RCC 7860 (cell line): ENCODE data around the gene PTPRN2.
"Not testable (repeated sequence)": the region's sequence is repeated elsewhere in the genome, so short reads cannot be mapped to it uniquely, and the experiment has no call there.

Experiments used
- DNase-seq: peaks from one replicate; pipeline ENCODE4 v3.0.0-alpha.2; 2015; ENCODE audit warnings: low spot score
- FAIRE-seq: peaks from 2 replicates; lab custom pipeline; 2012; peaks lifted over from hg19 to GRCh38; lab: Jason Lieb, UNC

Gene PTPRN2

DNA sequence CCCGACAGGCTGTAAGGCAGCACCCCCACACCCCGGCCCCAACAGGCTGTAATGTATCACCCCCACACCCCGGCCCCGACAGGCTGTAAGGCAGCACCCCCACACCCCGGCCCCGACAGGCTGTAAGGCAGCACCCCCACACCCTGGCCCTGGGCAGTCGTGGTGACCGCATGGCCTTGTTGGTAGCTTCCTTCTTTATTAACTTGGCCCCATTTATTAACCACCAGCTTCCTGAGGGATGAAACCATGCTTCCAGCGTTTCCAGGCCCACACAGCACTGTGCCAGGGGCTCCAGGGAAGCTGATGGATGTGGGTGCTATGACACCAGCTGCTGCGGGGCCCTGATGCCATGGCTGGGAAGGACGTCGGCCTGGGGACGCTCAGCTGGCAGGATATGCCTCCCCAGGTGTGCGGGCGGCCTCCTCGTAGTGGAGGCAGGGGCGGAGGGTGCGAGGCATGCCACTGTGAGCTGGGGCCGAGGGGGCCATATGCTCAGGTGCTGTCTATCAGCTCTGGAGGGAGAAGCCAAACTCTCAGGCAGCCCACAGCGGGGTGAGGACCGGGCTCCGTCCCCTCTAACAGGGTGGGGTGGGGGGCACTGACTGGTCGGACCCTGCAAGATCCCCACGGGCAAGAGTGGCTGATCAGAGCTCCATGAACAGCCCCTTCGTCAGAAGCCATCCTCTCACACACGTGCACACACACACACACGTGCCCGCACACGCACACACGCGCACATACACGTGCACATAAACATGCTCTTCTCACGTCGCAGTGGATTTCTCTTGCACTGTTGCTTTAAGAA lies 311.0 kb downstream of the PTPRN2 start:
- no peak for FAIRE-seq

GRCh38 chr7:158275711-158276413 lies 311.8 kb downstream of the PTPRN2 start:
- no peak for FAIRE-seq
- DNase-seq, result no peak

More for the DNA sequence above, 311.0 kb downstream of the PTPRN2 start:
- no peak for DNase-seq

DNA sequence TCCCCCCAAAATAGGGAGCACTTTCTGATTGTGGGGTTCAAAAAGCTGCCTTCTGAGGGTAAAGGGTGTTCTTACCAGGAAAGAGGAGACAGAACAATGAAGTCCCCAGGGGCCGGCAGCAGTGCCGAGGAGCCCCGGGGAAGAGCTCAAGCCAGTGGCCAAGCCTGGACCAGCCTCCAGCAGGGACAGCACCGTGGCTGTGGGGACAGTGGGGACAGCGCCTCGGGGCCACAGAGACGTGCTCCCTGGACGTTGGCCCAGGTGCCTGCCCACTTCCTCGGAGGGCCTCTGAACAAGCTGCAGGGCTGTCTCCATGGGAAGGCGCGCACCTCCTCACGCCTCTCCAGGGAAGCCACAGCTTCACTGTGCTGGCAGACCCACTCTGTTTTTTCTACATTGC lies 312.6 kb downstream of the PTPRN2 start:
- FAIRE-seq (no peak), DNase-seq (no peak)

DNA sequence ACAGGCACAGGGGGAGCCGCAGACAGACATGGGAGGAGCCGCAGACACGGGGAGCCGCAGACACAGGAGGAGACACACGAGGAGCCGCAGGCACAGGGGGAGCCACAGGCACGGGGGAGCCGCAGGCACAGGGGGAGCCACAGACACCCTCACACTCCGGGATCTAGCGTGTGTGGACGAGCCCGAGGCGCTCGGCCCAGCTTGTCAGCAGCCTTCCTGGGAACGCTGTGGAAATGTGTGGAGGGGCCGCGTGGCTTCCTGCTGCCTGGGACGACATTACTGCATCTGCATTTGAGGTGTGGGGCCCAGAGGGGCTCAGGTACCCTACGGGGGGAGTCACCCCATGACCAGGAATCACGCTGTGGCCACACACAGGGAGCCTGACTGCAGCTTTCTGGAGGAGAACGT lies 313.2 kb downstream of the PTPRN2 start:
- DNase-seq, result no peak
- FAIRE-seq, result no peak

DNA sequence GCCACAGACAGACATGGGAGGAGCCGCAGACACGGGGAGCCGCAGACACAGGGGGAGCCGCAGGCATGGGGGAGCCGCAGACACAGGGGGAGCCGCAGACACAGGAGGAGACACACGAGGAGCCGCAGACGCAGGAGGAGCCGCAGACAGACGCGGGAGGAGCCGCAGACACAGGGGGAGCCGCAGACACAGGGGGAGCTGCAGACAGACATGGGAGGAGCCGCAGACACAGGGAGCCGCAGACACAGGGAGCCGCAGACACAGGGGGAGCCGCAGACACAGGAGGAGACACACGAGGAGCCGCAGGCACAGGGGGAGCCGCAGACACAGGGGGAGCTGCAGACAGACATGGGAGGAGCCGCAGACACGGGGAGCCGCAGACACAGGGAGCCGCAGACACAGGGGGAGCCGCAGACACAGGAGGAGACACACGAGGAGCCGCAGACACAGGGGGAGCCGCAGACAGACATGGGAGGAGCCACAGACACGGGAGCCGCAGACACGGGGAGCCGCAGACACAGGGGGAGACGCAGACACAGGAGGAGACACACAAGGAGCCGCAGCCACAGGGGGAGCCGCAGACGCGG lies 313.8 kb downstream of the PTPRN2 start:
- FAIRE-seq, result not testable (repeated sequence)

DNA sequence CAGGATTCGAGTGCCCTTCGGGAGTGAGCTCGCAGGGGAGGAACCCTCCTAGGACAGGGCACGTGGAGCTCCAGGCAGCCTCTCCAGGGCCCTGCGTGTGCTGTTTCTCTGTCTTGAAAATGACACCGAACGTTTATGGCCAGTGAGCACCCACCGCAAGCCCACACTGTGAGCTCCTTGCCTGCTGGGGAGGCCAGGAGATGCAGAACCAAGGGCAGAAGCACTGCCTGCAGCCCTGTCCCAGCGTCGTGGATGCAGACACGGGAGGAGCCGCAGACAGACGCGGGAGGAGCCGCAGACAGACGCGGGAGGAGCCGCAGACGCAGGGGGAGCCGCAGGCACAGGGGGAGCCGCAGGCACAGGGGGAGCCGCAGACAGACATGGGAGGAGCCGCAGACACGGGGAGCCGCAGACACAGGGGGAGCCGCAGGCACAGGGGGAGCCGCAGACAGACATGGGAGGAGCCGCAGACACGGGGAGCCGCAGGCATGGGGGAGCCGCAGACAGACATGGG lies 314.4 kb downstream of the PTPRN2 start:
- DNase-seq, result no peak

More for the DNA sequence above, 313.8 kb downstream of the PTPRN2 start:
- not testable (repeated sequence) for DNase-seq

DNA sequence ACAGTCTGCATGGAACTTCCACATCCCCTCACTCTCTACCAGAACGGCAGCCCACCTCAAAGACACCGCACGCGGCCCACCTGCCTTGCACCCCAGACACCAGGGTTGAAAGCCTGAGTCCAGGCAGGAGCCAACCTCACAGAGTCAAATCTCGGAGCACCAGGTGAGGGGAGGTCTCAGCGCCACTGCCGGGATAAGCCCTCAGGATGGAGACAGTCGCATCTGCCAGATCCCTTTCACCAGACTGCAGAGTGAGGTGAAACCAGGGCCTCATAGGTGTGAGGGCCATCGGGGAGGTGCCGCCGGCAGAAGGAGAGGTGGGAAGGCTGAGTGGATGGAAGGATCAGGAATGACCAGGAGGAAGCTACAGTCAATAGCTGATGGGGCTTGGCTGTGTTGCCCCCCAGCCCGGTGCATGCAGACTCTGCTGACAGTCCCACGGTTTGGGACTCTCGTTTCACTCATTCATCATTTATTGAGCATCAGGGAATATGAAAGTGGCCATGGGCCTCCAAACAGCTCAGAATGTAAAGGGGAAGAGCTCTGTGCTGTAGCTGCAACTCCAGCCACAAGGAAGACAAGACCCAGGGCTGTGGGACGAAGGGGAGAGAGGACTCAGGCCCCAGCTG lies 315.0 kb downstream of the PTPRN2 start:
- FAIRE-seq (no peak), DNase-seq (no peak)

More for the DNA sequence above, 314.4 kb downstream of the PTPRN2 start:
- no peak for FAIRE-seq

- DNase-seq (no peak), FAIRE-seq (no peak)
Measured at GRCh38 chr7:158272091-158272490, 315.5 kb downstream of the PTPRN2 start.

GRCh38 chr7:158271646-158272045 lies 316.0 kb downstream of the PTPRN2 start:
- DNase-seq (no peak), FAIRE-seq (no peak)

DNA sequence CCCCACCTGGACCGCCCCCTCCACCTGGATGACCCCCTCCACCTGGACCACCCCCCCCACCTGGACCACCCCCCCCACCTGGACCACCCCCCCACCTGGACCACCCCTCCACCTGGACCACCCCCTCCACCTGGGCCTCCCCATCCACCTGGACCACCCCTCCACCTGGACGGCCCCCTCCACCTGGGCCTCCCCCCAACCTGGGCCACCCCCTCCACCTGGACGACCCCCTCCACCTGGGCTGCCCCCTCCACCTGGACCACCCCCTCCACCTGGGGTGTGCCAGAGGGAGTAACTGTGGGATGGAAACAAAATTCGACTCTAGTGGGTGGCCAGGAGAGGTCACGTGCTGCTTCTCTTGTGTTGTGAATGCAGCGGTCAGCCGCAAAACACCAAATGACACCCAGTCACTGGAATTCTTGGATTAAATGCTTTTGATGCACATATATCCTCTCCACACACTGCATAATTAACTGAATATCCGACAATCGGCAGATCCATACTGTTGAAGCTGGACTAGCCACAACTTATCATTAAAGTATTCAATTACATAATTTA lies 316.7 kb downstream of the PTPRN2 start:
- FAIRE-seq, result no peak
- DNase-seq, result no peak

GRCh38 chr7:158270106-158270775 lies 317.4 kb downstream of the PTPRN2 start:
- FAIRE-seq (no peak), DNase-seq (no peak)

- FAIRE-seq (no peak), DNase-seq (no peak)
Measured at GRCh38 chr7:158268816-158269535, 318.6 kb downstream of the PTPRN2 start.

- no peak for FAIRE-seq
- DNase-seq, result no peak
Measured at GRCh38 chr7:158267742-158268435, 319.7 kb downstream of the PTPRN2 start.

- FAIRE-seq, result no peak
- DNase-seq, result no peak
Measured at GRCh38 chr7:158266817-158267741, 320.5 kb downstream of the PTPRN2 start.

GRCh38 chr7:158266426-158266816 lies 321.2 kb downstream of the PTPRN2 start:
- FAIRE-seq (no peak), DNase-seq (no peak)

DNA sequence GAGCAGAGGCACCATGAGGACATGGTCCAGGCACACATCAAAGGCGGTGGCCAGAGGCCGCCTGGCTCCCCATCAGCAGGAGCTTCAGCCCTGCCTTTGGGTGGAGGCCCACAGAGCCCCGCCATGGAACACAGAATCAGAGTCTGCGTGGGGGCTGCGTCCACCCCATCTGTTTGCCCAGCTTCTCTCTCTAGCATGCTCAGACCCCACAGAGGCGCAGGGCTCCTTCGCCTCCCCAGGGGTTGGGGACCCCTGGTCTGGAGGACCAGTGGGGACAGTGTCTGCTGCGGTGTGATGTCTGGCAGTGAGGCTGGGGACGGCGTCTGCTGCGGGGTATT lies 321.9 kb downstream of the PTPRN2 start:
- DNase-seq (no peak), FAIRE-seq (no peak)

DNA sequence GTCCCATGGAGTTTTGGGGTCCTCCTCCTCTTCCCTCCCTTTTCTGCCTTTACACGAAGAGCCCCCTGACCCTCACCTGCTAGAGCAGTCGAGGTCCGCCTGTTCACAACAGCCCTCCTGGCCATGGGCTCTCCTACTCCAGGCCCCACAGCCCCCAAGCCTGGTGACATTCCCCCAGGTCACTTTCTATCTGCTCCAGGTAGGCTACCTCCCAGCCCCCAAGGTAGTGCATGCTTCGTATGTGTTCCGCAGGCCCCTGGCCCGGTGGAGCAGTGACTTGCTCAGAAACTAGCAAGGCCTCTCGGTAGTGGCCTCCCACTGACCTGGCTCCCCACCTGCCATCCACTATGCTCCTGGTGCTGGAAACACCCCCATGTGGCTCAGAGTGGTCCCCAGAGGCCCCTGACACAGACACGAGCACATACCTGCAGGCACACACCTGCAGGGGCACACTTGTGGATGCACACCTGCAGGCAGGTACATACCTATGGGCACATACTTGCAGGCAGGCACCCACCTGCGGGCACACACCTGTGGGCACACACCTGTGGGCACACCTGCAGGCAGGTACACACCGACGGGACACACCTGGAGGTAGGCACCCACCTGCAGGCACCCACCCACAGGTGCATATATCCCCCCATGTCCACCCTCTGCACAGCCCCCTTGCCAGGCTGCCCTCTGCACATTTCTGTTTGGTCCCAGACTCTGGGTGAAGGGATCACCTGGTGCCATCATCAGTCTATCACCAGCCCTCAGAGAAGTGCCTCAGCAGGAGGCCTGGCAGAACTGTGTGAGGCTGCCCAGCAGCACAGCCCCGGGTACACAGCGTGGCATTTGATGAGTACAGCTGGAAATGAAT lies 322.5 kb downstream of the PTPRN2 start:
- FAIRE-seq, result no peak
- no peak for DNase-seq
